HG02943 (cell line): ENCODE data around the gene ERC1.
A peak's percentile ranks its signal among the peaks of the same experiment; 100 is the strongest.

ENCODE experiments used
- ATAC-seq: cut with Tn5 transposase; IDR thresholded peaks from one replicate; pipeline ENCODE4 v1.9.1; 2021; ENCODE audit warnings: mild to moderate bottlenecking, low read depth, moderate library complexity; ENCODE audit not compliant: unreplicated experiment

Gene ERC1

GRCh38 chr12:990661-991349 is at the start of gene ERC1:
Gene ERC1 (plus strand): TSS chr12:991223. CDS start chr12:1027904, 36,681 bp downstream.
- ATAC-seq = peak; percentile 77

- ATAC-seq = no peak
Measured at GRCh38 chr12:943051-943450, 48.0 kb upstream of the ERC1 start.

- no peak for ATAC-seq
Measured at GRCh38 chr12:944211-944610, 46.8 kb upstream of the ERC1 start.

- ATAC-seq = no peak
Measured at GRCh38 chr12:946212-946611, 44.8 kb upstream of the ERC1 start.

GRCh38 chr12:946631-947030 is 44.4 kb upstream of the ERC1 start:
- no peak for ATAC-seq

GRCh38 chr12:948238-948637 is 42.8 kb upstream of the ERC1 start:
- ATAC-seq = no peak

- ATAC-seq = peak; percentile 80
Measured at GRCh38 chr12:949453-950191, 41.4 kb upstream of the ERC1 start, which contains the start of gene RAD52. Gene RAD52 (minus strand): TSS chr12:949694. CDS start chr12:933058, 16,636 bp downstream.

- ATAC-seq = no peak
Measured at GRCh38 chr12:951176-951575, 39.8 kb upstream of the ERC1 start.

- ATAC-seq = no peak
Measured at GRCh38 chr12:953776-954175, 37.2 kb upstream of the ERC1 start.

GRCh38 chr12:954741-955140 is 36.3 kb upstream of the ERC1 start:
- no peak for ATAC-seq

- no peak for ATAC-seq
Measured at GRCh38 chr12:955939-956338, 35.1 kb upstream of the ERC1 start.

- ATAC-seq = no peak
Measured at GRCh38 chr12:958588-959123, 32.4 kb upstream of the ERC1 start.

- no peak for ATAC-seq
Measured at GRCh38 chr12:966724-967123, 24.3 kb upstream of the ERC1 start.

GRCh38 chr12:967641-968040 is 23.4 kb upstream of the ERC1 start:
- no peak for ATAC-seq

- ATAC-seq = no peak
Measured at GRCh38 chr12:968545-968944, 22.5 kb upstream of the ERC1 start.

- ATAC-seq = no peak
Measured at GRCh38 chr12:969821-970220, 21.2 kb upstream of the ERC1 start.

- no peak for ATAC-seq
Measured at GRCh38 chr12:971991-972390, 19.0 kb upstream of the ERC1 start.

GRCh38 chr12:974271-974862 is 16.7 kb upstream of the ERC1 start:
- ATAC-seq = no peak

GRCh38 chr12:976644-977043 is 14.4 kb upstream of the ERC1 start:
- no peak for ATAC-seq

GRCh38 chr12:977156-977555 is 13.9 kb upstream of the ERC1 start:
- no peak for ATAC-seq

GRCh38 chr12:979349-979748 is 11.7 kb upstream of the ERC1 start:
- no peak for ATAC-seq
